ENCODE measurements around the gene TNNT1.

Gene TNNT1

GRCh38 chr19:55091126-55091910, 57.7 kb downstream of the TNNT1 start:
- DNase-seq (ENCODE audit: low read depth in 3 of 3, low spot score in 1 of 3): no peak

DNA sequence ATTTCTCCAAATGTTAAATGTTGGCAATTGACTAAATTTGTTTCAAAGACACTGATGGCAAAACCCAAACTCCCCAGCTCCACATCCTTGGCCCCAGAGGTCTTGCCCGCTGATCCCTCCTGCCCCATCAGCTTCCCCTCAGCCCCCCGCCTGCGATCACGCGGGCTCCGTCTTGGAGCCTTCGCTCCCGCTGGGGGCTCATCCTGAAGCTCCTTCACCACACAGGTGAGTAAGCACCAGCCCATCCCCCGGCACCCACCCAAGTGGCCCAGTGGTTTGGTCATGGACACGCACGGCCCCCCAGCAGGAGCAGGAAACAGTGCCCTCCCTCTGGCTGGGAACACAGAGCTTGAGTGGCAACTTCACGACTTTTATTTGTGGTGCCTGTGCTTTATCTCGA, 58.4 kb downstream of the TNNT1 start:
- no peak for DNase-seq (ENCODE audit: low read depth in 3 of 3, low spot score in 1 of 3)

DNA sequence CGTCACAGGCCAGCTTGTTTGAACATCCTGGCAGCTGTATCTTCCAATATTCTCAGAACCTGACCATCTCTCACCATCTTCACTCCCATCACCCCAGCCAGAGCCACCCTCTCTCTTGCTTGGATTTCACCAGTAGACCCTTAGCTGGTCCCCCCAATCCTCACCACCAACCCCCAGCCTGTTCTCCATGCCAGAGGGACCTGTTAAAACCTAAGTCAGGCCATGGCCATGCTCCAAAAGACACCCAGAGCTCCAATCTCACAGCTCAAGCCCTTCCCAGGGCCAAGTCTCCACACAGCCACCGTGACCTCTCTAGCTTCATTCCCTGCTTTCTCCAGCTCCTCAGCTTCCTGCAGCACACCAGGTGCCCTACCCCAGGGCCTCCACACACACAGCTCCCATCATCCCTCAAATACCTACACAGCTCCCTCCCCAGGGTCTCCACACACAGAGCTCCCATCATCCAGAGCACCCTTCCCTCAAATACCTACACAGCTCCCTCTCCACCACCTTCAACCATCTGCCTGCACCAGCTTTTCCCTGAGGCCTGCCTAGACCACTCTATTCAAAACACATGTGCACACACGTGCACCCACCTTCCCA, 59.6 kb downstream of the TNNT1 start:
- no peak for DNase-seq (ENCODE audit: low read depth in 3 of 3, low spot score in 1 of 3)

DNA sequence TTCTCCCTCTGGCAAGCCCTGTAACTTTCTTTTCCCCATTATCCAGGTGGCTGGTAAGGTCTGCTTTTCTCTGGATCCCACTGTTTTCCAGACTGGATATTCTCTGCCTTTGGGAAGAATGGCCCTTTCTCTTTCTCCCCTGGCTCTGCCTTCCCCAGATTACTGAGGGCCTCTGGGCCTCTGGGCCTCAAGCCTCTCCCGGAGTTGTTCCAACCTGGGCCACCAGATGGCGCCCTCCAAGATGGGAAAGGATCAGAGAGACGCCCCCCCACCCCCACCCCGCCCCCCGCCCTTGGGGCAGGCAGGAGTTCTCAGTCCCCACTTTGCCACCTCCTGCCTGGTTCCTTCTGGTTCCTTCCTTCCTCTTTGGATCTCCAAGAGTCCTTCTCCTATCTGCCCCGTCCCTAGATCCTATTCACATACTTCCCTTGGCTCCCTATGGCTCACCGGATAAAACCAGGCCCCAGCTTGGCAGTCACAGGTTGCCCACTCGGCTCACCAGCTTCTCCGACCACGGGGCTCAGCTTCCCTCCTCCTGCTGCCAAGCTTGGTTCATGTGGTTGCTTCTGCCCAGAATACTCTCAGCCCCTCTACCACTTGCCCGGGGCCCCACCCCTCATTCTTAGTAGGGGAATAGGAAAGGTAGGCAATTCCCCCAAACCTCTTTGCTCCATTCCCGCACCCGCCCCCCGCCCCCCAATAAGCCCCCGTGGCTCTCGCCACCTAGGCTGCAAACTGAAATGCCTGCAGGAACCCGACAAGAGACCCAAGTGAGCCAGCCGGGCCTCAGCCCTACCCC, 60.3 kb downstream of the TNNT1 start:
- peak; percentile 40 to 81 (median 53) for DNase-seq (ENCODE audit: low read depth in 3 of 3, low spot score in 1 of 3)

- no peak for DNase-seq (ENCODE audit: low read depth in 3 of 3, low spot score in 1 of 3)
Observed at GRCh38 chr19:55088021-55088451, 61.0 kb downstream of the TNNT1 start.

DNA sequence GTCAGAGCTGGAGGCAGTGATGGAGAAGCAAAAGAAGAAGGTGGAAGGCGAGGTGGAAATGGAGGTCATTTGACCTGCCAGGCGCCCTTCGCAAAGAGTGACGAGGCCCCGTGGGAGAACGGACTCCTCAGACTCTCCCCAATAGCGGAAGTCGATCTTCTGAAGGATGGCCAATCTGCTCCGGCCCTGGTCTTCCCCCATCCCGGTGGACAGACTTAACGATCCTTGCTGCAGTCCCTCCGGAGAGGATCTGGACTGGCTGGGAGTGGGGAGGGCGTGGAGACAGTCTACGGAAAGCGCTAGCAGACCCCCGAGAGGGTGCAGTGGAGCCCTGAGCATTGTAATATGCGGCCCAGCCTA, 61.5 kb downstream of the TNNT1 start:
- DNase-seq (ENCODE audit: low read depth in 3 of 3, low spot score in 1 of 3): no peak

- no peak for DNase-seq (ENCODE audit: low read depth in 3 of 3, low spot score in 1 of 3)
Observed at GRCh38 chr19:55086730-55087541, 62.1 kb downstream of the TNNT1 start.

GRCh38 chr19:55085923-55086715, 62.9 kb downstream of the TNNT1 start:
- no peak for DNase-seq (ENCODE audit: low read depth in 3 of 3, low spot score in 1 of 3)

DNA sequence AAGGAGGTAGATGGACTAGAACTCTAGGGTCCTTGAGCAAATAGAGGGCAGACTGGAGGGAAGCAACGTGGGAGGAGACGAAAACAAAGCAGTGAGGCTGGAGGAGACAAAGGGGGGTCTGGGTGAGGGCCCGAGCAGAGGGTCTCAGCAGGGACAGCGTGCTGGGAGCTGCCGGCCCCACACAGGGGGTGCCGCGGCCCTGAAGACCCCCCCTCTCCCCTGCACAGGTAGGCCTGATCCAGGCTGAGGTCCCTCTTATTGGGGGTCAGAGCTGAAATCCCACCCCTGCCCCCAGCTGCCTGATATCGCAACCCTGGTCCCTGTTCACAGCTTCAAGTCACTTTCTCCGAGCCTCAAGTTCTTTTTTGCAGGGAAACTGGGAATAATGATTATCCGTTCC, 64.6 kb downstream of the TNNT1 start:
- no peak for DNase-seq (ENCODE audit: low read depth in 3 of 3, low spot score in 1 of 3)

GRCh38 chr19:55083004-55083850, 65.8 kb downstream of the TNNT1 start:
- no peak for DNase-seq (ENCODE audit: low read depth in 3 of 3, low spot score in 1 of 3)

Measured in stimulated activated CD4-positive, alpha-beta T cell treated with anti-CD3 and anti-CD28 coated beads, TNF-alpha, amount 100 ng/mL, for 1 hour (primary cell).